ENCODE results near the gene CES3.
"Not testable (repeated sequence)": the region's sequence is repeated elsewhere in the genome, so short reads cannot be mapped to it uniquely, and the experiment has no call there.

CES3 gene

GRCh38 chr16:66973716-66974115 is 12.7 kb downstream of the CES3 start:
- no peak for DNase-seq

GRCh38 chr16:66974156-66974931 is 13.3 kb downstream of the CES3 start:
- DNase-seq, result not testable (repeated sequence)

DNA sequence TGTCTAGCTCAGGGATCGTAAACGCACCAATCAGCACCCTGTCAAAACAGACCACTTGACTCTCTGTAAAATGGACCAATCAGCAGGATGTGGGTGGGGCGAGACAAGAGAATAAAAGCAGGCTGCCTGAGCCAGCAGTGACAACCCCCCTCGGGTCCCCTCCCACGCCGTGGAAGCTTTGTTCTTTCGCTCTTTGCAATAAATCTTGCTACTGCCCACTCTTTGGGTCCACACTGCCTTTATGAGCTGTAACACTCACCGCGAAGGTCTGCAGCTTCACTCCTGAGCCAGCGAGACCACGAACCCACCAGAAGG is 13.8 kb downstream of the CES3 start:
- DNase-seq, result peak; percentile 43 to 53

GRCh38 chr16:66975302-66975893 is 14.3 kb downstream of the CES3 start:
- DNase-seq, result no peak

GRCh38 chr16:66976746-66977145 is 15.7 kb downstream of the CES3 start:
- DNase-seq, result no peak

GRCh38 chr16:66977341-66978113 is 16.5 kb downstream of the CES3 start:
- peak; percentile 90 to 93 for DNase-seq

DNA sequence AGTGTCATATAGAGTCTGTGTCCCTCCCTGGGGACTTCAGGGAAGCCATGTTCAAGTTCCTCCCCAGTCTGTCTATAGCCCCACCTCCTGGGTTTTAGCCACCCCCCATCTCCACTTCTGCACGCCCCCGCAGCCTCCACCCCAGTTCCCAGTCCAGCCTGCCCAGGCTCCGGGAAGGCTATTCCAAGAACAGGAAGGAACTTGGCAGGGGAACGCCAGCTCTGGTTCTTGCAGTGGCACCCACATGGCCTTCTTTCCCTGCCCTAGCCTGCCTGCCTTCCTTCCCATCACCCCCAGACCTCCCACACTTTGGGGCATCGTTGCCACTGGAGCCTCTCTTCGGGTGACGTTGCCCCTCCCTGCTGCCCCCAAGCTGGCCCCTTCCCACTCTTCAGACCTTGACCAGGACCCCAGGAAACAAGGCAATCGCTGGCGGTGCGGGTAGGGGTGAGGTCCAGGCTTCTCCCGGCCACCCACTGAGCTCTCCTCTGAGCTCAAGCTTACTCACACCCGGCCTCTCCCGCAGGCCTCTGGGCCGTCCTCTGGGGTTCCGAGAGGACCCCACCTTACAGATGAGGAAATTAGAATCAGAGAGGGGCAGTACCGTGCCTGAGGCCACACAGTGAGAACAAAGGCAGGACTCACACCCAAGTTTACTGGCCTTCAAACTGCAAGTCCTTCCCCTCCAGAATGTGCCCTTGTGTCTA is 18.1 kb downstream of the CES3 start:
- no peak for DNase-seq

DNA sequence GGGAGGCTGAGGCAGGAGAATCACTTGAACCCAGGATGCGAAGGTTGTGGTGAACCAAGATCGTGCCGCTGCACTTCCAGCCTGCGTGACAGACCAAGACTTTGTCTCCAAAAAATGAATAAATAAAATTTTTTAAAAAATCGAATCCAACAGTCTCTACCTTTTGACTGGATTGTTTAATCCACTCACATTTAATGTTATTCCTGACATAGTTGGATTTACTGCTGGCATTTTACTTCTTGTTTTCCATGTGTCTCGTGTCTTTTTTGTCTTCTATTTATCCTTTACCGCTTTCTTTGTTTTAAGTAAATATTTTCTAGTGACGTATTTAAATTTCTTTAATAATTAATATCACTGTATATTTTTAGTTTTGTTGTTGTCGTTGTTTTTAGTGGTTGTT is 22.0 kb downstream of the CES3 start:
- DNase-seq, result no peak

GRCh38 chr16:66984892-66985311 is 23.8 kb downstream of the CES3 start:
- DNase-seq, result peak; percentile 58 to 72

DNA sequence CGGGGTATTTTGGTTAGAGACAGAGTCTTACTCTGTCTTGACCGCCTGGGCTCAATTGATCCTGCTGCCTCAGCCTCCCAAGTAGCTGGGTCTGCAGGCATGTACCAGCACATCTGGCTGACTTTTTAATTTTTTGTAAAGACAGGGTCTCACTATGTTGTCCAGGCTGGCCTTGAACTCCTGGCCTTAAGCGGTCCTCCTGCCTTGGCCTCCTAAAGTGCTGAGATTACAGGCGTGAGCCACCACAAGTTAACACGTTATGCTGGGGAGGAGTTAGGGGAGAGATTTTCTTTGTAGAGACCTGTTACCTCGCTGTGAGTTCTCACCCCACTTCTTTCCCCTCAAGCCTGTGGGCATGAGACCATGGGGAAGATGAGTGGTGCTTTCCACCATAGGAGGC is 25.5 kb downstream of the CES3 start:
- no peak for DNase-seq

- no peak for DNase-seq
These were observed 27.2 kb downstream of the CES3 start, which contains the start of gene CES4A for GRCh38 chr16:66988197-66988788. CES4A (plus strand) TSS chr16:66988589; CDS start chr16:66988773, 184 bp downstream.

- no peak for DNase-seq
These were observed 30.5 kb downstream of the CES3 start for GRCh38 chr16:66991545-66992077.

DNA sequence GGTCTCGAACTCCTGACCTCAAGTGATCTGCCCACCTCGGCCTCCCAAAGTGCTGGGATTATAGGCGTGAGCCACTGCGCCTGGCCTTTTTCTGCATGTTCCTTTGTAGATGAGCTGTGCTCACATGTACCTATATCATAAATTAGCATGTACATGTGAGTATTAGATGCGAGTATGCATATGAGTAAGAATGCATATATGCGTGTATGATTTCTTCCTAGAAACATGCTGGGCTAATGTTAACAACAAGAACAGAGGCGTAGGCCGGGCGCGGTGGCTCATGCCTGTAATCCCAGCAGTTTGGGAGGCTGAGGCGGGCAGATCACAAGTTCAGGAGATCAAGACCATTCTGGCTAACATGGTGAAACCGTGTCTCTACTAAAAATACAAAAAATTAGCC is 32.5 kb downstream of the CES3 start:
- DNase-seq, result not testable (repeated sequence)

- DNase-seq, result no peak
These were observed 35.4 kb downstream of the CES3 start for GRCh38 chr16:66996324-66996982.

GRCh38 chr16:66996983-66997358 is 35.9 kb downstream of the CES3 start:
- DNase-seq, result no peak

- DNase-seq, result peak; percentile 53
These were observed 39.6 kb downstream of the CES3 start for GRCh38 chr16:67000384-67001351.

DNA sequence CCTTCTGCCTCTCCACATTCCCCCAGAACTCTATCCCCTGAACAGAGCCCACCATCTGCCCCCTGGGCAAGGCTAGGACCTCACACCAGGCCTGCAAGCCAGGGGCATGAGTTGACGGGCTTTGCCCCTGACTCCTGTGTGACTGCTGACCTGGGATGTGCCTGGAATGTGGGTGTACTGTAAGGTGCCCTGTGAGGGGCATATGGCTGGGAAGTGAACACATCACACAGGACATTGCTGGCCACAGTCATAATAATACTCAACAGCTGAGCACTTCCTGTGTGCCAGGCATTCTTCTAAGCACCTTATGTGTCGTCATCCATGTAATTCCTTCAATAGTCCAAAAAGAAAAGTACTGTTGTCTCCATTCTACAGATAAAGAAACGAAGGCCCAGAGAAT is 40.7 kb downstream of the CES3 start:
- DNase-seq, result no peak

GRCh38 chr16:67006930-67007658 is 46.0 kb downstream of the CES3 start:
- no peak for DNase-seq

DNA sequence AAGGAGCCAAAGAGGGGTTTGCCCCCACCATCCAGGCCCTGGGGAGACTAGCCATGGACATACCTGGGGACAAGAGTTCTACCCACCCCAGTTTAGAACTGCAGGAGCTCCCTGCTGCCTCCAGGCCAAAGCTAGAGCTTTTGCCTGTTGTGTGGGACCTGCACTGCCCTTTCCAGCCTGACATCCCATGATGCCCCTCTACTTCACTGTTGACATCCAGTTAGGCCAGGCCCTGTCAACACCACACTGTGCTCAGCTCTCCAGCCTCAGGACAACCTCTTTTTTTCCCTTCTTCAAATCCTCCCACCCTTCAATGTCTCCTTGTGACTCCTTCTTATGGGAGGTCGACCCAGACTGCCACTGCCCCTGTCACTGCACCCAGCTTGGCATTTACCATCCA is 48.1 kb downstream of the CES3 start:
- DNase-seq, result no peak

DNA sequence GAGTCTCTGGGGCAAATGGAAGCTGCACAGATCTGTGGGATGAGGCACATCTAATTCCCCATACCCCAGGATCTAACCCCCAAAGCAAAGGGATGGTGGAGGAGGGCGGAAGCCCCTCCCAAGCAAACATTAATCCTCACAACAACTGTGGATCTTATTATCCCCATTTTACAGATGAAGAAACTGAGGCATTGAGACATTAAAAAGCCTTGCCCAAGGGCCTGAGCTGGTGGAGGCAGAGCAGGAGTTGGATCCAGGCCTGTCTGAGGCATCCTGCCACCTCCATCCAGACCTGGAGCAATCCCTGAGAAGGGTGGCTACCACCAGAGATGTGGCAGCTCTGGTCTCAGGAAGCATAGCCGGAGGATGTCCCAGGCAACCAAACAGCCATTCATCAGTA is 50.2 kb downstream of the CES3 start:
- DNase-seq, result no peak
